Retinal pigment epithelial cell (primary cell): Measurements from ENCODE around the gene SCYL3.
"Not testable (repeated sequence)": the region's sequence is repeated elsewhere in the genome, so short reads cannot be mapped to it uniquely, and the experiment has no call there.

Source experiments
- DNase-seq: peaks from one replicate; pipeline ENCODE4 v3.0.0-alpha.2; 2010; ENCODE audit warnings: low read depth
- H3K4me3 ChIP-seq: 2 replicates; pipeline ENCODE4 v1.5.1; 2011; ENCODE audit warnings: mild to moderate bottlenecking, low read length, control low read depth, moderate library complexity
- CTCF ChIP-seq: conservative IDR thresholded peaks from 2 replicates; pipeline ENCODE4 v1.5.1; 2011; ENCODE audit warnings: low read depth, low read length, control low read depth, inconsistent platforms

The SCYL3 gene

GRCh38 chr1:169928438-169929209 is 34.9 kb upstream of the SCYL3 start:
- no peak overlapping the region for H3K4me3 ChIP-seq
- TF ChIP-seq CTCF = peak; percentile 62
- DNase-seq = no peak

- peak; percentile 71 for DNase-seq
- no peak for TF ChIP-seq CTCF
- no peak overlapping the region for H3K4me3 ChIP-seq
Observed at GRCh38 chr1:169925505-169926482, 32.1 kb upstream of the SCYL3 start.

- no peak overlapping the region for H3K4me3 ChIP-seq
- no peak for TF ChIP-seq CTCF
- DNase-seq = no peak
Observed at GRCh38 chr1:169924829-169925228, 31.1 kb upstream of the SCYL3 start.

GRCh38 chr1:169924063-169924462 is 30.4 kb upstream of the SCYL3 start:
- H3K4me3 ChIP-seq = no peak overlapping the region
- no peak for DNase-seq
- TF ChIP-seq CTCF = no peak

- DNase-seq = no peak
- H3K4me3 ChIP-seq = no peak overlapping the region
- no peak for TF ChIP-seq CTCF
Observed at GRCh38 chr1:169921080-169921479, 27.4 kb upstream of the SCYL3 start.

GRCh38 chr1:169918927-169919326 is 25.2 kb upstream of the SCYL3 start:
- DNase-seq = no peak
- H3K4me3 ChIP-seq = no peak overlapping the region
- no peak for TF ChIP-seq CTCF

GRCh38 chr1:169918220-169918619 is 24.5 kb upstream of the SCYL3 start:
- not testable (repeated sequence) for DNase-seq

More at GRCh38 chr1:169918220-169918619, 24.5 kb upstream of the SCYL3 start:
- H3K4me3 ChIP-seq = not testable (repeated sequence)
